Coronary artery (tissue), 2 donors: ENCODE data around the gene DACT2.

Experiments
- DNase-seq: peaks from one replicate; pipeline ENCODE4 v3.0.0-alpha.2; 2017; ENCODE audit warnings: low spot score
- H3K27ac ChIP-seq, 2 donors: fragments of 200-600 bp; sonication (generic); one replicate each; pipeline ENCODE4 v1.5.1; 2016 to 2019
- H3K4me3 ChIP-seq: fragments of 200-600 bp; sonication (generic); 2 replicates; pipeline ENCODE4 v1.5.1; 2016; ENCODE audit warnings: mild to moderate bottlenecking, moderate library complexity
- TF ChIP-seq, protein P1 (sequence below): fragments of 200-600 bp; sonication (generic); IDR thresholded peaks from one replicate; pipeline ENCODE4 v1.5.1; 2019; ENCODE audit warnings: antibody characterized with exemption

Gene DACT2

DNA sequence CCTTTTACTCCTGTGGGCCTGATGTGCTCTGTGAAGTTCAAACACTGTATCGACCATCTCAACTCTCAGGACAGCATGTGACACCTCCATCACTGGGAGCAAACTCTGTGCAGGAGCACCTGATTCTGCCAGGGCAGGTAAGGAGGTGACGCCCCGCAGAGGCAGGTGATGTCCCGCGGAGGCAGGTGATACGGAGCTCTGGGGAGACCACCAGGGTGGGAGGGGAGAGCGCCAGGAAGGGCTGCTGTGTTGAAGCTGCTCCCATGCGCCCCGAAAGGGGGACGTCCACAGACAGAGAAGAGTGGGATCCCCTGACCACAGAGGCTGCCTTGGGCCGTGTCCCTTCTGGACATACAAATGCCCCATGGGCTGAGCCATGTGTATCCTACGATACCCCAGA, 58.3 kb downstream of the DACT2 start:
- no peak overlapping the region for H3K27ac ChIP-seq
- TF ChIP-seq, protein P1, sequence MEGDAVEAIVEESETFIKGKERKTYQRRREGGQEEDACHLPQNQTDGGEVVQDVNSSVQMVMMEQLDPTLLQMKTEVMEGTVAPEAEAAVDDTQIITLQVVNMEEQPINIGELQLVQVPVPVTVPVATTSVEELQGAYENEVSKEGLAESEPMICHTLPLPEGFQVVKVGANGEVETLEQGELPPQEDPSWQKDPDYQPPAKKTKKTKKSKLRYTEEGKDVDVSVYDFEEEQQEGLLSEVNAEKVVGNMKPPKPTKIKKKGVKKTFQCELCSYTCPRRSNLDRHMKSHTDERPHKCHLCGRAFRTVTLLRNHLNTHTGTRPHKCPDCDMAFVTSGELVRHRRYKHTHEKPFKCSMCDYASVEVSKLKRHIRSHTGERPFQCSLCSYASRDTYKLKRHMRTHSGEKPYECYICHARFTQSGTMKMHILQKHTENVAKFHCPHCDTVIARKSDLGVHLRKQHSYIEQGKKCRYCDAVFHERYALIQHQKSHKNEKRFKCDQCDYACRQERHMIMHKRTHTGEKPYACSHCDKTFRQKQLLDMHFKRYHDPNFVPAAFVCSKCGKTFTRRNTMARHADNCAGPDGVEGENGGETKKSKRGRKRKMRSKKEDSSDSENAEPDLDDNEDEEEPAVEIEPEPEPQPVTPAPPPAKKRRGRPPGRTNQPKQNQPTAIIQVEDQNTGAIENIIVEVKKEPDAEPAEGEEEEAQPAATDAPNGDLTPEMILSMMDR = no peak
- no peak overlapping the region for H3K4me3 ChIP-seq
- DNase-seq = no peak

- Histone ChIP-seq H3K27ac (no peak overlapping the region), H3K4me3 (no peak overlapping the region)
- DNase-seq = no peak
- TF ChIP-seq, protein P1 = no peak
Observed at GRCh38 chr6:168260420-168260987, 59.1 kb downstream of the DACT2 start.

GRCh38 chr6:168258795-168259194, 60.8 kb downstream of the DACT2 start:
- H3K27ac ChIP-seq = no peak overlapping the region
- no peak for DNase-seq
- H3K4me3 ChIP-seq = no peak overlapping the region
- TF ChIP-seq, protein P1 = no peak

DNA sequence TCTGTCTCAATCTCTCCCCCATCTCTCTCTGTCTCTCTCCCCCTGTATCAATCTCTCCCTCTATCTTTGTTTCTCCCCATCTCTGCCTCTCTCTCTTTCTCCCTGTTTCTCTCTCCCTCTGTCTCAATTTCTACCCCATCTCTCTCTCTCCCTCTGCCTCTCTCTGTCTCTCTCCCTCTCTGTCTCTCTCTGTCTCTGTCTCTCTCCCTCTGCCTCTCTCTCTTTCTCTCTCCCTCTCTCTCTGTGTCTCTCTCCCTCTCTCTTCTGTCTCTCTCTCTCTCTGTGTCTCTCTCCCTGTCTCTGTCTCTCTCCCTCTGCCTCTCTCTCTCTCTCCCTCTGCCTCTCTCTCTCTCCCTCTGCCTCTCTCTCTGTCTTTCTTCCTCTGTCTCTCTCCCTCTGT, 62.6 kb downstream of the DACT2 start:
- no peak overlapping the region for H3K4me3 ChIP-seq
- no peak overlapping the region for H3K27ac ChIP-seq
- no peak for DNase-seq
- TF ChIP-seq, protein P1 = no peak
